Stimulated activated CD4-positive, alpha-beta T cell treated with anti-CD3 and anti-CD28 coated beads, Interleukin-15, amount 100 ng/mL, for 48 hours (primary cell): ENCODE data around the gene BBS9.

Experiments used
- DNase-seq, 2 donors: peaks; one replicate each; pipeline ENCODE4 v3.0.0-alpha.2; 2020; ENCODE audit warnings: low read depth in 2 of 2

The BBS9 gene

DNA sequence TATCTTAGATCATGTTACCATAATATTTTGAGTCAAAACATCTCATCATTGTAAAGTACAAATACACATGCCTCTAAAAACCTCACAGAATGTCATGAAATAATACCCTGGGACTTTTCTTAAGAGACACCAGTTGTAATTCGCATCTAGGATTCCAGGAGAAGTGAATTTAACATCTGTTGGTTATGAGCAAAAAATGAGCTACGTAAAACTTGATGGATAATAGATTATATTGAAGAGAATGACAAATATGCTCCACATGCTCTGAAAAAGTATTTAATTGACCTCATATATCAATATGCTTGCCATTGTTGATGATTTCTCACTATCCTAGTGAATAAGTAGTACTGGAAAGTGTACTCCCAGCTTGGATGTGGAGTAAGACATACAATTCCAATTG lies 227.0 kb downstream of the BBS9 start:
- DNase-seq = no peak

DNA sequence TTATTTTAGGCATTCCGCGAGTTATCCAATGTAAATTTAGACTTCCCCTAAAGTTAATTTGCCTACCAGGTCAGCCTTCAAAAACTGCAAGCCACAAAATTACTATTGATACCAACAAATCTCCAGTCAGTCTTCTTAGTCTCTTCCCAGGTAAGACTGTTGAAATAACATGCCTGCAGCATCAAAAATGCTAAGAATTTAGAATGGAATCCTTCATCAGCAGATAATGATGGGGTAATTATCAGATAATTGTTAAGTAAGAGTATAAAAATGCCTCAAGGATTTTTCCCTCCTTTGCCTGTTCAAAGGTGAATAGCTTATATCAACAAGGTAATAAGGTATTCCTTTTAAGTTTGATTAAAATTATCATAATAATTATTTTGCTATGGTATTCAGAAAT lies 228.5 kb downstream of the BBS9 start:
- no peak for DNase-seq

DNA sequence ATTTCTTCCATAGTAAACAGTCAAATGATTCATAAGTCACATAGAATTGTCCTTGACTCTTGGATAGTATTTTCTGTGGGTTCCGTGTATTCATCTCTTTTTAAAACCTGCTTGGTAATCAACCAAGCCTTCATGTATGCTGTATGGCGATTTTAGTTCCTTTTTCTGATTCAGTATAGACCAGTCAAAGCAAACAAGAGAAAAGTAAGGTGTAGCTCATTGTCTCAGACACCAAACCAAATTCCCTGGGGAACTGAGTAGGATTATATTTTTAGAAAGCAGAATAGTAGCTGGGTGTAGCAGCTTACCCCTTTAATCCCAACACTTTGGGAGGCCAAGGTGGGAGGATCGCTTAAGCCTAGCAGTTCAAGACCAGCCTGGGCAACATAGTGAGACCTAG lies 240.5 kb downstream of the BBS9 start:
- DNase-seq = no peak

DNA sequence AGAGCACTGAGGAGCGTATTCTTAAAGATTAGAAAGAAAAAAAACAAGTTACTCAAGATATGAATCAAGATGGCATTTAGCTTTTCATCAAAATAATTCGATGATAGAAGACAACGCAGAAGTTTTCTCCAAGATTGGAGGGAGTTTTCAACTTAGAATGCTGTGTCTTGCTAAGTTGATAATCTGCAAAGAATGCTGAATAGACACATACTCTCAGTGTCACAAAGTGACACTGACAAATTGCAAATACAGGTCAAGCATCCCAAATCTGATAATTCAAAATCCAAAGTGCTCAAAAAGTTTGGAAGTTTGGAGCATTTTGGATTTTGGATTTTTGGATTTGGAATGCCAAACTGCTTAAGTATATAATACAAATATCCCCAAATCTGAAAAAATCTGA lies 243.8 kb downstream of the BBS9 start:
- DNase-seq = no peak

DNA sequence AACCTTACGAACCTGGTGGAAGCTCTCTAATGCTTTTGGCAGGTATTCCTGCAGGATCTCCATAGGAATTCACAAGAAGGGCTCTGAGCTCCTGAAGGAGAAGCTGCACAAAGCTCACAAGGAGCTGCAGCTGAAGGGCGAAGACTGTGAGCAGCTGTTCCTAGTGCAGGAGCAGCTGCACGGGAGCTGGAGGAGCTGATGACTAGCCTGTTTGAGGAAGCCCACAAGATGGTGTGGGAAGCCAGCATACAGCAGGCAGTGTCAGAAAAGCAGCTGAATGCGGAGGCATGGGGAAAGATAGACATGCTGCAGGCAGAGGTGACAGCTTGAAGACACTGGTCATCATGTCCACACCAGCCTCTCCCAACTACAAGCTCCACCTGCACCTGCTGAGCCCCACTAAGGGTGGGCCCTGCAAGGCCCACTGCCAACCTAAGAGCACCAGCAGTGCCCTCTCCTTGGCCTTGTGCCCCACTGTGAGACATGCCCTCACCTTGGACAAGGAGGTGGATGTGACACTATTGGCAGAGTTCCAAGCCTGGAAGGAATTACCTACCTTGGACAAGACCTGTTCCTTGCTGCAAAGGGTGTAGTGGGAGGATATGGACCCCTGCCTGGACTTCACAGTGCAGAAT lies 250.6 kb downstream of the BBS9 start:
- DNase-seq = no peak

DNA sequence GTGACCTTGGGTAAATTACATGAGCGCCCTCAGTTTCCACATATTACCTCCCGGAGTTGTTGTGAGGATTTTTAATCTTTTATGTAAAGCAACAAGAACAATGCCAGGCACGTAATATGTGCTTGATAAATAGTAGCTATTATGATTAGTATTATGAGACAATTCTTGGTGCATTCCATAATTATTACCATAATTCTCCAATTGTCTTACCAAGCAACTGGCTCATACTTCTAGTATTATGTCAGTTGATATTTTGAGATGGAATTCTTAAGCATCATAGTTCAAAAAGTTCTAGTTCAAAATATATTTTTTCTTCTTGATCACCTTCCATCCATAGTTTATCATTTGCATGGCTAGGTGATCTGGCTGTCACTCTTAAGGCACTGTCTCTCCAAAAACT lies 259.0 kb downstream of the BBS9 start:
- no peak for DNase-seq

DNA sequence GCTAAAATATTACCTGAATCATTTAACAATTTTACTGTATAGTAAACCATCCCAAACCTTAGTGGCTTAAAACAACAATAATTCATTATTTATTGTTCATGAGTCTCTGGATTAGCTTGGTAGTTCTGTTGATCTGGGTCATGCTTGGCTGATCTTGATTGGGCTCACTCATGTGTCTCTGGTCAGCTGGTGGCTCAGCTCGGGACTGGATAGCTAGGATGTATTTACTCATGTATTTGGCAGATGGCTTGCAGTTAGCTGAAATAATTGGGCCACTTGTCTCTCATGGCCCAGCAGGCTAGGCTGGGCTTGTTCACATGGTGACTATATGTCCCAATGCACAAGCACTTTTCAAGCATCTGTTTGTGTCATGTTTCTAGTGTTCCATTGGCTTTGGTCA lies 262.8 kb downstream of the BBS9 start:
- no peak for DNase-seq

DNA sequence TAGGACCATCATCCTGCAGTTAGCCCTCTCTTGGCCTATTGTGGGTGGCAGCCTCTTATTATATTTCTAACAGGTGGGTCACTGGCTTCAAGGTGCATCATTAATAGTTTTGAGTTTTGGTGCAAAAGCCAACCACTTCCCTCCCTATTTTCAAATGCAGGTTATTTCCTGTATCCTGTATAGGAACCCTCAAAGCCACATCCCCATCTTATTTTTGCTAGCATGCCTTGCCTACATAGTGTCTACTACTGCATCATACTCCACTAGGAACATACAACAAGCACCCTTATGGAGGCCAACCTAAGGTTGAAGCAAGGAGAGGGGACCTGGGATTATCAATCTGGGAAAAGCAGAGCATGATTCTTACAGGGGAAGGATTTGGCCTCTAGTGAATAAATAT lies 264.4 kb downstream of the BBS9 start:
- DNase-seq = no peak

DNA sequence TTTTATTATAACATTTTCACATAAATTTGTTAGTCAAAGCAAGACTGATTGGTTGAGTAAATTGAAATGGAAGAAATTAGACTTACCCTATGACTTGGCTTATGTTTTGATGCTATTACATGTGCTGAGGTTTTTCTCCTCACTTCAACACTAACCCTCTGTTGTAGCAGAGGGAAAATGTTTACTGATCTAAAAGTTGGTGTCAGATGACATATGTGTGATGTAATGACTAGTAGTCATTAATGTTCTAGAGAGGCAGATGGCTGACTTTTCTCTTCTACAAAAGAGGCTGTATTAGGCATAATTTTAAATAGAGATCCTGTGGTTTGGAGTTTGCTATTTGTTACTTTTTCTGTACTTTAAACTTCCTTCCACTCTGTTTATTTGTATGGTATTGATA lies 266.0 kb downstream of the BBS9 start:
- no peak for DNase-seq

DNA sequence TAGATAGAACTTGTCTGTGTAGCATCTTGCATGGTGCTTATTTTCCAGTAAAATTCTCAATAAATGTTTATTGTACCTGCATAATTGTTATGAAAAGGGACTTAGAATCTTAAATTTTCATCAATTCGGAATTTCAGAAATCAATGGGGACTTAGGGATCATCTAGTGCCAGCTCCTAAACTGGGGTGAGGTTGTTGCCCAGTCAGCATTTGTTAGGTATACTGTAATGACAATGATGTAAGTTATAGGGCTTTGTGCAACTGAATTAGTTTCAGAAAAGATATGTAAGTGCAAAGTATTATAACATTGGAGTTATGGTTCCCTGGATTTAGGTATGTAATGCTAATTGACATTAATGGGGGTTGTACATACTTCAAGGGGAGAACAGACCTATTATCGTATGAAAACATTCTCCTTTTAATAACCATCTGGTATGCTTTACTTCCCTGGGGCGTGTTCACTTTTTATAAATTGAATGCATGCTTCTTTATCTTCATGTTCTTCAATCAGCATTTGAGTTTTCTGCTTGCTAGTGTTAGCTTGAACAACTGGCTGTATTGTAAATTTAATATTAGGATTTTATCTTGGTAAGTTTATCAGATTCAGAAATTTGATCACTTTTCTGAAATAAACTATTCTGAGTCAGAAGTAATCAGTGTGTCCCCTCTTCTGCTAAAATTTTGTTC lies 270.3 kb downstream of the BBS9 start:
- no peak for DNase-seq

DNA sequence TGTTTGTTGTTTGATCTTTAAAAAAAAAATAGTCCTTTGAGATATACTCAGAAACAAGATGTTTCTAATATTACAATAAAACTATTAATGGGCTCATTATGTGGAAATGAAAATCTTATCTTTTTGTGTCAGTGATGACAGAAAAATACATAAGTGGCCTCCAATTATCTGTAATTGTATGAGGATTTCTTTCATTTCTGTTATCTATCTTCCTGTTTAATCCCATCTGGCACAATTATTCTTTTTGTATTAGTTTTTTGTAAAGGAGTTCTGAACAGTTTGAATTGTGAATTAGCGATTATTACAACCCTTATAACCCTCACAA lies 270.8 kb downstream of the BBS9 start:
- no peak for DNase-seq

DNA sequence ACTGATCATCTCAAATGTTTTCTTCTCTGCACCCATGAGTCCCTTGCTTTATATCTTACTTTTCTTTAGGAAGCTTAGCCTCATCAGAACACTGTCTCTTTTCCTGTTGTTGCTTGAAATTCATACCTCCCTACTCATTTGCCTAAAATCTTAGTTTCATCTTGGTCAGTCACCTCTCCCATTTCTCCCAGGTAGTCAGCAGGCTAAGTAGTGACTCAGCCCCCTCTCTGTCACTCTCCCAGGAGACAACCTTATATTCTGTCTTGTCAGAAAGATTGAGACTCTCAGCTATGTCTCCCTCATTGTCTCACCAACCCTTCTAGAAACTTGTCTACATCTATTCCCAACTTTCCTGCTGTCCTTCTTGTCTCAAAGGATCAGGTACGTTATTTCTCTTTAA lies 280.9 kb downstream of the BBS9 start:
- no peak for DNase-seq

DNA sequence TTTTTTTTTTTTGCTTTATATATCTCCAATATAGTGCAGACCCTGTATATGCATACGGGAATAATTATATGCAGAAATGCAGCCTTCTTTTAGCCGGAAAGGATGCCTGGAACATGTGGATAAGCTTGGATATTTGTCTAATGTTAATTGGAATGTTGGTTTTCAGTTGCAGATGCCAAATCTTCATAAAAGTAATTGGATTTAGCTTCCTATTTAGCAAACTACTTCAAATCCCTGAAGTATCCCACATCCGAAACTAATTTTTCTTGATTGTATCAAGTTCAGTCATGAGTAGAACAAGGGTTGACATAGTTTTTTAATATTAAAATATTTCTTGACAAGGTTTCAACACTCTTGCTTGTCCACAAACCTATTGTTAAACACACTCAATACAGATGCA lies 281.7 kb downstream of the BBS9 start:
- no peak for DNase-seq

DNA sequence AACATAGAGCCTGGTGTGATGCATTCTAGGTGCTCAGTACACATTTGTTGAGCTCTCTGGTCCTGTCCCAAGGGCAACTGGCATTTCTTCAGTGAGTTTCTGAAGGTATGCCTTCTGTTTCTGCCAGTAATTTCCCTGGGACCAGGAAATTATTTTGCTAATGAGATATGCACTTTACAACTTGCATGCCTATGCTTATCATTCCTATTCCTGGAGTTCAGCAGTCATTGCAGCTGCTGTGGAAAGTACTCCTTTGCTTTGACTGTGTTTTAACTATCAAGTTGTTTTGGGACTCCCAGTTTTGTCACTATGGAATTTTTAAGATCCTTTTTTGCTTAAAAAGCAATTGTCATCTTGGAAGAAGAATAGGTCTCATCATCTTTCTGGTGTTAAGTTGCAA lies 283.0 kb downstream of the BBS9 start:
- DNase-seq = no peak

DNA sequence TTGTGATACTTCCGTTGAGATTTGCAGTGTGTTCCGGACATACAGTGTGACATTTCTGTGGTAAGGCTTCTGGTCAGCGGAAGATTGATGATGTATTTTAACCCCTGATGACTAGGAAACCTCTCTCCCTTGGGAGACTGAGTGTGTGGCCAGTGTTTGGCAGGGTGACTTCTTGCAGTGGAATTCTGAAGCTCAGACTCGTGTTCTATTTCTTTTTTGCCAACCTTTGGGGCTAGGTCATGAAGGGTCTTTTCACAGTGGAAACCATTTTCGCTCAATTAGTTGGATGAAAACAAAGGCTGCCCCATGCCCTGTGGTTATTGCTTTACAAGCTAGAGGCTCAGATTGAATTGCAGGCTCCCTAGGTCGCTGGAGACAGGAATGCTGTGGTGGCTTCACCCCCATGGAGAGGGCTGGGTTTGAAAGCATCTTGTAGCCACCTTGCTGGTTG lies 288.9 kb downstream of the BBS9 start:
- DNase-seq = no peak

DNA sequence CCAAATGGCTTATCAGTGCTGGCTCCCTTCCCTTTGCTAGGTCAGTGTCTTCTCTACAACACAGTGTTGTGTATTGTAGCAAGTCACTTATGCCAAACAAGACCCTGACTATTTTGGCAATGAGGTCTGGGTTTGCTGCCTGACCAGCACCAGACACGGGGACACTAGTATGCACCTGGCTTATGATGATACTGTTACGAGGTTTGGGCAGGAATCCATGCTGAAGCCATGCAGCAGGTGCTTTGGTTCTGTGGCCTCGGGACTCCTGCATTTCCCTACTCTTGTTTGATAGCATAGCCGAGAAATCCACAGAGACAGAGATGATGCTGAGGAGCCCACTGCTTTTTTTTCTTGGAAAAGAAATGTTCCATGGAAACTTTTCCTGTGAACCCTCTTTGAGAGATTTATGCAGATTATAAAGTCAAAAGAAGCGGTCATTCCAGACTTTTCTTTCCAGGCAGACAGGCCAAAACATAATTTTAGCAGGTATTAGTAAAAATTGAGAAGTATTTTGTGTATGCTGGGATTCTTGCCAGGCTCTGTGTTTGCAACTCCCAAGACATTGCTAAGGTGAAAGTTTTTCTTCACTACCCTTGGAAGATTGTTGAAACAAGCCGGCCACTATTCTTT lies 291.1 kb downstream of the BBS9 start:
- DNase-seq = no peak

DNA sequence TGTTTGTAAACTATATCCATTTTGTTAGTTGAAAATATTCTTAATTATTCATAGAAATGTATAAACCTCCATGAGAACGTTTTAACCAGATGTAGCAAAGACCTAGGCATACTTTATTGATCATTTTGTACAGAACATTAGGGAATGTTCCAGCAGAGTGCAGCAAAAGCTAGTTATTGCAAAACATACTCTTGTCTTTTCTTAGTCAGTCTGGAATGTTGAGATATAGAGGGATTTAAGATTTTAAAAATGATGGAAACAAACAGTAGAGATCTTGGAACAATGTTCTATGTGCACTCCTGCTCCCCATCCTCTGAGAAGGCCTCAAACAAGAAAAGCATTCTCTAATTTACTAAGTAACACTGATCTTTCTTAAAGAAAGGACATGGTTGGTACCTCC lies 292.1 kb downstream of the BBS9 start:
- no peak for DNase-seq

DNA sequence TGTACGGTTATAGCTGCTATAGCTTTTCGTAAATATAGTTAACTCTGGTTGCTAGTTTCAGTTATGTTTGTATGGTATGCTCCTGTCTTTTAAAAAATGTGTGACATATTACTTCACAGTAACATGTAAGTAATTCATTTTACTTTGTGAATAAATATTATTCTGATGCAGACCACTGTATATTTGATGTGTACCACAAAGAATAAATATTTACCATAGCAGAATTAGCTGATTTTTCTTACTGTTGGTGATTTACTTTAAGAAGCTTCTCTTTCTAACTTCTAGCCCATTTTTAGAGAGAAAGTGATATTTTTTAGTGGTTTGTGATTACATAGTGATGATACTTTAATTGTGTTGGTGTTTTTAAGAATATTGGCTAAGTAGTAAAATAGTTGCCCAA lies 292.8 kb downstream of the BBS9 start:
- no peak for DNase-seq

DNA sequence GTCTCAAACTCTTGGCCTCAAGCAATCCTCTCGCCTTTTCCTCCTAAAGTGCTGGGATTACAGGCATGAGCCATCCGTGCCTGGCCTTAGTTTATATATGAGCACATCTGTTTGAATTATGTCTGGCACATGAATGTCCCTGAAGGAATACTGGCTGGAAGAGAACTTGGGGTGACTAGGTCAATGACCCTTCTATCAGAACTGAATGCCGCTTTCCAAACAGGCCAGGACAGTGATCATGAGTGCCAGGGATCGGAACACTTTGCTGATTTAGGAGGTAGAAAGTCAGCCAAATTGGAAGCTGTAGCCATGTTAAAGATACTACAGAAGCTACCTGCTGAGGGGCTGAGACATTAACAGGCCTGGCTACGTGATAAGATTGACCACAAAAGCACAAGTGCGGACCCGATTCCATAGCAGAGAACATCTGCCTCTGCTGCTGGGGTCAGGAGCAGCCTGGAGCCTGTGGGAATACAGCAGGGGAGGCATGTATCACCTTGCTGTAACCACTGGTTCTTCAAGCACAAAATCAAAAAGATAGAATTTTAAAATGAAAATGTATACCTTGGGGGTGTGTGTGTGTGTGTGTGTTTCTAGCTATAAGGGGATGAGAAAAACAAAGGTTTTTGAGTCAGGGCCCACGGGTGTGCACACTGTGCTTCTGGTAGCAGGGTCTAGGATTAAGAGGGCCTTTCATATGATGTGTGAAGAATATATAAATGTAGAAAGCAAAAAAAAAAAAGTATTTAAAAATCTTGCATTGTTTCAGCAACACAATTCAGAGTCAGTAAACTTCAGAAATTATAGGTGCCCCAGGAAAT lies 293.7 kb downstream of the BBS9 start:
- DNase-seq = no peak

DNA sequence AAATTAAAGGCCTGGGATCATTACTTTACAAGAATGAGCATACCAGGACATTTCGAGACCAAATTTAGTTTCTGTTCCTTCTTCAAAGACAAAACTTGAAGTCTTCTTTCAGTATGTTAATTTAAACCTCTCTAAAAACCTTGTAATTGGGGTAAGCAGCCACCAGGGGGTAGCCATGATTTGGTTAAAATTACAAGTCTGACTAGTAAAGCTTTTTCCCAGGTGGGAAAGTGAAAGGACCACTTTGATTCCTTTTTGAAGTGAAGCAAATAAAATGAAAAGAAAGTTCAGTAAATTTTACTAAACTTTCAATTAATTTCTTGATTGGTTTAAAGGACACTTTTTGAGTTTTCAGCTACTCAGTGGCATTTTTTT lies 294.3 kb downstream of the BBS9 start:
- no peak for DNase-seq

DNA sequence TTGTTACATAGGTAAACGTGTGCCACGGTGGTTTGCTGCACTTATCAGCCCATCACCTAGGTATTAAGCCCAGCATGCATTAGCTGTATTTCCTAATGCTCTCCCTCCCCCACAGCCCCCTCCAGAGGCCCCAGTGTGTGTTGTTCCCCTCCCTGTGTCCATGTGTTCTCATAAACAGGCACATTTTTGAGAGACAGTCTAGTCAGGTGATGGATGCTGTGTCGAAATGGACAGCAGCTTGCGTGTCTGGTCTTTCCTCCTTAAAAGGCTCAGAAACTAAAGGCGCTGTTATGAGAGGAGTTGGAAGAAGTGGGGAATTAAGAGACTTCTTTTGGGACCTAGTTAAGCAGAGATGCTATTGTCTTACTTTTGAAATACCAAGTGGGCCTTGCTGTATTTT lies 296.0 kb downstream of the BBS9 start:
- DNase-seq = no peak

DNA sequence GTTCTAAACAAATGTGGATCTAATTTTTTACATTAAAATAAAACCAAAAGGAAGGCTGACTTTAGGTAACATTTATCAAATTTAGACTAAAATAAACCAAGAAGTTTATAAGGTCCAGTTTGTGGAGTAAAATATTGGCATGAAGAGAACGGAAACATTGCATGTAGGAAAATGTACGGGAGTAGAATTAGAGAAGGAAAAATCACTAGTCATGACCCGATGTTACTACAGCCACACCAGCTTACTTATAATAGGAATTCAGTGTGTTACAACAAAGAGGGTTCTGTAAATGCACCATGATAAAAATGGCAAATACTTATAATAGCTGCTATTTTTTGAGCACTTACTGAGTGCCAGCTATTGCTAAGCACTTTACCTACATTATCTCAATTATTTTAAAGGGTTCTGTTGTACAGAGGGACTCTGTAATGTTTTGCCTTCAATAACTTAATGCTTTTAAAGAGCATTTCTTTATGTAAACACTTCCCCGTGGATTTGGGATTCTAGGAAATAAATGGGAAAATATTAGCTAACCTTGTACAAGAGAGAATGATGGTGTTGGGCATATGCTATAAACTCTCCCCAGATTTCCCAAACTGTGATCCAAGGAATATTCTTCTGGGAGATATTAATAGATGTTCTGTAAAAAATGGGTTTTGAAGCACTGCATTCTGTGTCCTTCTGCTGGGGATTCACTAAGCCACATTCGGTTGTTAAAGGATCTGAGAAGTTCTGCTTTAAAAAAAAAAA lies 296.7 kb downstream of the BBS9 start:
- no peak for DNase-seq
